CD4-positive, alpha-beta T cell treated with Interferon alpha-2 for 1 hour (primary cell): ENCODE data around the gene TMEM151B.
"Not testable (repeated sequence)": the region's sequence is repeated elsewhere in the genome, so short reads cannot be mapped to it uniquely, and the experiment has no call there.

Experiments used
- DNase-seq, 2 donors: peaks; one replicate each; pipeline ENCODE4 v3.0.0-alpha.2; 2020 to 2022

The TMEM151B gene

GRCh38 chr6:44269921-44270525 is at the start of gene TMEM151B:
Gene TMEM151B (plus strand): TSS chr6:44270450. CDS start chr6:44270743, 293 bp downstream.
- DNase-seq, result peak in 1 of 2 donors; percentile 47

- no peak for DNase-seq
Observed at GRCh38 chr6:44220913-44221290, 49.3 kb upstream of the TMEM151B start.

GRCh38 chr6:44221291-44221960 is 48.8 kb upstream of the TMEM151B start:
- DNase-seq, result peak; percentile 79 to 82

GRCh38 chr6:44221961-44222335 is 48.3 kb upstream of the TMEM151B start:
- no peak for DNase-seq

- DNase-seq, result no peak
Observed at GRCh38 chr6:44222486-44223318, 47.5 kb upstream of the TMEM151B start.

GRCh38 chr6:44223319-44224028 is 46.8 kb upstream of the TMEM151B start, which contains the start of gene SLC29A1:
Gene SLC29A1 (plus strand): TSS chr6:44223595. CDS start chr6:44227314, 3,719 bp downstream.
- peak; percentile 79 to 89 for DNase-seq

GRCh38 chr6:44224029-44224964 is 46.0 kb upstream of the TMEM151B start:
- DNase-seq, result no peak

GRCh38 chr6:44224965-44225305 is 45.3 kb upstream of the TMEM151B start:
- DNase-seq, result no peak

GRCh38 chr6:44225579-44226325 is 44.5 kb upstream of the TMEM151B start:
- no peak for DNase-seq

- DNase-seq, result no peak
Observed at GRCh38 chr6:44226368-44227147, 43.7 kb upstream of the TMEM151B start.

GRCh38 chr6:44227148-44227793 is 43.0 kb upstream of the TMEM151B start:
- DNase-seq, result no peak

- no peak for DNase-seq
Observed at GRCh38 chr6:44228031-44228430, 42.2 kb upstream of the TMEM151B start.

- DNase-seq, result no peak
Observed at GRCh38 chr6:44228433-44228832, 41.8 kb upstream of the TMEM151B start.

- DNase-seq, result no peak
Observed at GRCh38 chr6:44228836-44229235, 41.4 kb upstream of the TMEM151B start.

GRCh38 chr6:44229376-44230033 is 40.7 kb upstream of the TMEM151B start:
- no peak for DNase-seq

- no peak for DNase-seq
Observed at GRCh38 chr6:44230034-44230675, 40.1 kb upstream of the TMEM151B start.

GRCh38 chr6:44231426-44231825 is 38.8 kb upstream of the TMEM151B start:
- DNase-seq, result not testable (repeated sequence)

GRCh38 chr6:44232676-44233566 is 37.3 kb upstream of the TMEM151B start:
- DNase-seq, result no peak
